Natural killer cell (primary cell): ENCODE measurements around the gene LCAT. TPM values are rescaled to one million over a fixed set of nuclear protein-coding genes. Genes with fewer than 3 reads are reported as not detected.

Experiments
- ATAC-seq, 3 donors: fragments of 150-1000 bp in 2 of 3; fragments of 200-7000 bp in 1 of 3; cut with Tn5 transposase; 1 replicate in 1 of 3; 2 replicates in 2 of 3; pipeline ENCODE4 v1.10.0; 2021; ENCODE audit warnings: mild to moderate bottlenecking in 2 of 3, moderate library complexity in 2 of 3
- DNase-seq, 2 donors: peaks; one replicate each; pipeline versions ENCODE4 v3.0.0 to v3.0.0-alpha.2; 2013 to 2021; ENCODE audit warnings: mixed read lengths in 1 of 2
- H3K27ac ChIP-seq: one replicate; pipeline ENCODE4 v1.5.1; 2013; ENCODE audit warnings: mild to moderate bottlenecking, low read length
- H3K27me3 ChIP-seq: one replicate; pipeline ENCODE4 v1.6.1; 2013; ENCODE audit warnings: low read length; ENCODE audit not compliant: control insufficient read depth, insufficient read depth
- H3K36me3 ChIP-seq: one replicate; pipeline ENCODE4 v1.6.1; 2013; ENCODE audit warnings: low read length; ENCODE audit not compliant: control insufficient read depth, insufficient read depth
- H3K4me1 ChIP-seq: one replicate; pipeline ENCODE4 v1.6.1; 2013; ENCODE audit warnings: low read length; ENCODE audit not compliant: control insufficient read depth, insufficient read depth
- H3K4me3 ChIP-seq: one replicate; pipeline ENCODE4 v1.5.1; 2013; ENCODE audit warnings: low read length
- H3K9me3 ChIP-seq: one replicate; pipeline ENCODE4 v1.6.1; 2013; ENCODE audit warnings: low read length; ENCODE audit not compliant: control insufficient read depth, insufficient read depth
- H3K27ac Mint-ChIP-seq, 2 donors: one replicate each; pipeline ENCODE4 v1.8.0; 2022; ENCODE audit warnings: mild to moderate bottlenecking in 2 of 2, mixed read lengths in 2 of 2, moderate library complexity in 1 of 2
- H3K27me3 Mint-ChIP-seq, 2 donors: one replicate each; pipeline ENCODE4 v1.8.0; 2022; ENCODE audit warnings: low read depth in 2 of 2, mixed read lengths in 2 of 2
- H3K36me3 Mint-ChIP-seq: one replicate; pipeline ENCODE4 v1.8.0; 2022; ENCODE audit warnings: mixed read lengths
- H3K4me1 Mint-ChIP-seq, 2 donors: one replicate each; pipeline ENCODE4 v1.8.0; 2022; ENCODE audit warnings: mixed read lengths in 2 of 2
- H3K4me3 Mint-ChIP-seq: one replicate; pipeline ENCODE4 v1.8.0; 2022; ENCODE audit warnings: mild to moderate bottlenecking, moderate library complexity, mixed read lengths
- H3K9me3 Mint-ChIP-seq, 2 donors: one replicate each; pipeline ENCODE4 v1.8.0; 2022; ENCODE audit warnings: mixed read lengths in 2 of 2
- CTCF ChIP-seq: fragments of 200-600 bp; IDR thresholded peaks from one replicate; pipeline ENCODE4 v1.8.0; 2022; ENCODE audit warnings: antibody characterized with exemption
- WGBS: methylation state at CpG from one replicate; pipeline ENCODE4 v1.1.7; 2013; ENCODE audit warnings: missing lambda C conversion rate; ENCODE audit not compliant: insufficient coverage; 5-methylcytosine and 5-hydroxymethylcytosine counted together
- intact Hi-C: fragments of 100-400 bp; cut with micrococcal nuclease; formaldehyde crosslinking; loops from one replicate; pipeline ENCODE4 v1.14.2; 2022
- total RNA-seq, 4 donors: library from RNA; stranded (reverse); fragments of 120-200 nt in 1 of 4; gene quantifications; one replicate each; pipeline versions ENCODE4 v1.2.3 to v1.2.4, GENCODE V29; 2013 to 2022

LCAT gene
- total RNA-seq, 3 donors from 2014 or later (not counting 1 experiment from before 2014, with no cell fraction given) = 7.1 to 12.4 (median 11.5) TPM

- no peak for DNase-seq
- Histone ChIP-seq H3K4me3 (peak overlapping the region; percentile 100), H3K9me3 (no peaks in the 10 kb centered on the region), H3K36me3 (peaks cover 46% of the 10 kb centered on the region), H3K4me1 (peaks cover 41% of the 10 kb centered on the region), H3K27ac (peak overlapping the region; percentile 73), H3K27me3 (no peaks in the 10 kb centered on the region)
- 87% methylated on average over 13 of the region's 13 CpGs for WGBS
- Mint-ChIP-seq H3K4me3 (peak overlapping the region; percentile 98), H3K27me3 (no peaks in the 10 kb centered on the region), H3K4me1 (peaks cover 32 to 40% of the 10 kb centered on the region in 2 donors), H3K9me3 (no peaks in the 10 kb centered on the region), H3K27ac (peak overlapping the region; percentile 98), H3K36me3 (no peaks in the 10 kb centered on the region)
- intact Hi-C loops = loop anchor here (2.0 to 5.0 kb wide), 4 partner anchors 34 to 453 kb away; partner anchors contain the start of genes AGRP, ATP6V0D1, RANBP10 and SLC12A4
- TF ChIP-seq CTCF = no peak
- ATAC-seq = no peak
These were observed 8.9 kb downstream of the LCAT start for GRCh38 chr16:67935101-67935401.

GRCh38 chr16:67934306-67935100, 9.4 kb downstream of the LCAT start:
- Histone ChIP-seq H3K36me3 (peaks cover 51% of the 10 kb centered on the region), H3K4me3 (no peak overlapping the region)
- peak overlapping the region; percentile 98 for H3K4me3 Mint-ChIP-seq

GRCh38 chr16:67933805-67934204, 10.1 kb downstream of the LCAT start:
- Mint-ChIP-seq H3K9me3 (no peaks in the 10 kb centered on the region), H3K36me3 (no peaks in the 10 kb centered on the region), H3K4me3 (peak overlapping the region; percentile 47), H3K27ac (peak overlapping the region; percentile 48 to 98), H3K27me3 (no peaks in the 10 kb centered on the region), H3K4me1 (peaks cover 28 to 34% of the 10 kb centered on the region in 2 donors)
- DNase-seq (no peak), ATAC-seq (no peak)
- Histone ChIP-seq H3K9me3 (no peaks in the 10 kb centered on the region), H3K36me3 (peaks cover 58% of the 10 kb centered on the region), H3K4me1 (peaks cover 33% of the 10 kb centered on the region), H3K27ac (no peak overlapping the region), H3K4me3 (no peak overlapping the region), H3K27me3 (no peaks in the 10 kb centered on the region)
- intact Hi-C loops = loop anchor here (2.0 kb wide), 1 partner anchor 35 kb away; the partner anchor contains the start of gene SLC12A4
- TF ChIP-seq CTCF = no peak
- 89% methylated on average over 7 of the region's 7 CpGs for WGBS

More at GRCh38 chr16:67934306-67935100, 9.4 kb downstream of the LCAT start:
- H3K27ac Mint-ChIP-seq = peak overlapping the region; percentile 98
- intact Hi-C loops = loop anchor here (2.0 to 5.0 kb wide), 4 partner anchors 34 to 452 kb away; partner anchors contain the start of genes AGRP, ATP6V0D1, RANBP10 and SLC12A4
- Histone ChIP-seq H3K9me3 (no peaks in the 10 kb centered on the region), H3K27me3 (no peaks in the 10 kb centered on the region), H3K27ac (peak overlapping the region; percentile 73), H3K4me1 (peaks cover 36% of the 10 kb centered on the region)
- DNase-seq = no peak
- H3K27me3 Mint-ChIP-seq = no peaks in the 10 kb centered on the region
- WGBS = 93% methylated on average over 13 of the region's 13 CpGs
- H3K36me3 Mint-ChIP-seq = no peaks in the 10 kb centered on the region
- peaks cover 28 to 35% of the 10 kb centered on the region in 2 donors for H3K4me1 Mint-ChIP-seq
- ATAC-seq = no peak
- no peak for TF ChIP-seq CTCF
- H3K9me3 Mint-ChIP-seq = no peaks in the 10 kb centered on the region
